ENCODE data around the gene SCNM1. TPM values are rescaled to one million over a fixed set of nuclear protein-coding genes. Genes with fewer than 3 reads are reported as not detected.

Gene SCNM1
- total and polyA plus RNA-seq, 4 donors, result 26.1 to 59.3 (median 55.3) TPM

GRCh38 chr1:151165281-151165737 is 635 bp upstream of the SCNM1 start:
- Histone ChIP-seq H3K36me3 (ENCODE audit: control insufficient read depth, insufficient read depth, low read length) (peaks cover 44% of the 10 kb centered on the region), H3K4me3 (ENCODE audit: low read depth, low read length) (peak overlapping the region; percentile 88), H3K27ac (ENCODE audit: low read depth, low read length) (peak overlapping the region; percentile 97), H3K27me3 (ENCODE audit: control insufficient read depth, insufficient read depth, low read length) (no peaks in the 10 kb centered on the region), H3K9me3 (ENCODE audit: control insufficient read depth, insufficient read depth, low read length) (no peaks in the 10 kb centered on the region), H3K4me1 (ENCODE audit: control insufficient read depth, insufficient read depth, low read length) (peaks cover 20% of the 10 kb centered on the region)
- WGBS (ENCODE audit: insufficient coverage), result 3% methylated on average over 15 of the region's 15 CpGs
- DNase-seq (ENCODE audit: low read depth in 4 of 6, low spot score in 6 of 6), result peak in 4 of 6 donors; percentile 13 to 91 (median 70)

- H3K4me3 ChIP-seq (ENCODE audit: low read depth, low read length), result peak overlapping the region; percentile 88
- no peaks in the 10 kb centered on the region for H3K9me3 ChIP-seq (ENCODE audit: control insufficient read depth, insufficient read depth, low read length)
- H3K27me3 ChIP-seq (ENCODE audit: control insufficient read depth, insufficient read depth, low read length), result no peaks in the 10 kb centered on the region
- no peak for DNase-seq (ENCODE audit: low read depth in 4 of 6, low spot score in 6 of 6)
- peak overlapping the region; percentile 97 for H3K27ac ChIP-seq (ENCODE audit: low read depth, low read length)
- 6% methylated on average over 13 of the region's 15 CpGs for WGBS (ENCODE audit: insufficient coverage)
- H3K36me3 ChIP-seq (ENCODE audit: control insufficient read depth, insufficient read depth, low read length), result peaks cover 38% of the 10 kb centered on the region
- H3K4me1 ChIP-seq (ENCODE audit: control insufficient read depth, insufficient read depth, low read length), result peaks cover 20% of the 10 kb centered on the region
Measured at GRCh38 chr1:151166505-151166956, 587 bp downstream of the SCNM1 start.

GRCh38 chr1:151167116-151167515 is 1.2 kb downstream of the SCNM1 start:
- no peak for DNase-seq (ENCODE audit: low read depth in 4 of 6, low spot score in 6 of 6)
- 86% methylated on average over 1 of the region's 6 CpGs for WGBS (ENCODE audit: insufficient coverage)
- H3K9me3 ChIP-seq (ENCODE audit: control insufficient read depth, insufficient read depth, low read length), result no peaks in the 10 kb centered on the region
- H3K36me3 ChIP-seq (ENCODE audit: control insufficient read depth, insufficient read depth, low read length), result peaks cover 35% of the 10 kb centered on the region
- peaks cover 20% of the 10 kb centered on the region for H3K4me1 ChIP-seq (ENCODE audit: control insufficient read depth, insufficient read depth, low read length)
- no peak overlapping the region for H3K4me3 ChIP-seq (ENCODE audit: low read depth, low read length)
- no peak overlapping the region for H3K27ac ChIP-seq (ENCODE audit: low read depth, low read length)
- no peaks in the 10 kb centered on the region for H3K27me3 ChIP-seq (ENCODE audit: control insufficient read depth, insufficient read depth, low read length)

GRCh38 chr1:151171190-151171589 is 5.2 kb downstream of the SCNM1 start:
- H3K36me3 ChIP-seq (ENCODE audit: control insufficient read depth, insufficient read depth, low read length), result peaks cover 51% of the 10 kb centered on the region

GRCh38 chr1:151175041-151175741 is 9.2 kb downstream of the SCNM1 start:
- Histone ChIP-seq H3K36me3 (ENCODE audit: control insufficient read depth, insufficient read depth, low read length) (peaks cover 63% of the 10 kb centered on the region), H3K27ac (ENCODE audit: low read depth, low read length) (peak overlapping the region; percentile 64), H3K4me3 (ENCODE audit: low read depth, low read length) (no peak overlapping the region), H3K4me1 (ENCODE audit: control insufficient read depth, insufficient read depth, low read length) (peaks cover 16% of the 10 kb centered on the region), H3K27me3 (ENCODE audit: control insufficient read depth, insufficient read depth, low read length) (no peaks in the 10 kb centered on the region), H3K9me3 (ENCODE audit: control insufficient read depth, insufficient read depth, low read length) (no peaks in the 10 kb centered on the region)
- peak in 4 of 6 donors; percentile 55 to 90 (median 69) for DNase-seq (ENCODE audit: low read depth in 4 of 6, low spot score in 6 of 6)
- WGBS (ENCODE audit: insufficient coverage), result 38% methylated on average over 1 of the region's 6 CpGs

More at GRCh38 chr1:151171190-151171589, 5.2 kb downstream of the SCNM1 start:
- Histone ChIP-seq H3K27me3 (ENCODE audit: control insufficient read depth, insufficient read depth, low read length) (no peaks in the 10 kb centered on the region), H3K4me1 (ENCODE audit: control insufficient read depth, insufficient read depth, low read length) (peaks cover 27% of the 10 kb centered on the region), H3K9me3 (ENCODE audit: control insufficient read depth, insufficient read depth, low read length) (no peaks in the 10 kb centered on the region), H3K27ac (ENCODE audit: low read depth, low read length) (no peak overlapping the region), H3K4me3 (ENCODE audit: low read depth, low read length) (no peak overlapping the region)
- WGBS (ENCODE audit: insufficient coverage), result 80% methylated on average over 2 of the region's 5 CpGs
- DNase-seq (ENCODE audit: low read depth in 4 of 6, low spot score in 6 of 6), result no peak

- Histone ChIP-seq H3K27ac (ENCODE audit: low read depth, low read length) (peak within 1 kb of the TSS; percentile 64), H3K36me3 (ENCODE audit: control insufficient read depth, insufficient read depth, low read length) (peaks cover 65% of the 10 kb centered on the region), H3K9me3 (ENCODE audit: control insufficient read depth, insufficient read depth, low read length) (no peaks in the 10 kb centered on the region), H3K4me3 (ENCODE audit: low read depth, low read length) (no peak within 1 kb of the TSS), H3K4me1 (ENCODE audit: control insufficient read depth, insufficient read depth, low read length) (peaks cover 16% of the 10 kb centered on the region), H3K27me3 (ENCODE audit: control insufficient read depth, insufficient read depth, low read length) (no peaks in the 10 kb centered on the region)
- WGBS (ENCODE audit: insufficient coverage), result 73% methylated on average over 1 of the region's 4 CpGs
- peak in 1 of 6 donors; percentile 15 for DNase-seq (ENCODE audit: low read depth in 4 of 6, low spot score in 6 of 6)
Measured at GRCh38 chr1:151175863-151176262, 9.9 kb downstream of the SCNM1 start, which contains the start of gene TMOD4. Gene TMOD4, minus strand, starts transcription at chr1:151175981. Its CDS starts 1,106 bp downstream, at chr1:151174875.

GRCh38 chr1:151176514-151177045 is 10.6 kb downstream of the SCNM1 start:
- Histone ChIP-seq H3K27ac (ENCODE audit: low read depth, low read length) (no peak overlapping the region), H3K36me3 (ENCODE audit: control insufficient read depth, insufficient read depth, low read length) (peaks cover 70% of the 10 kb centered on the region), H3K9me3 (ENCODE audit: control insufficient read depth, insufficient read depth, low read length) (no peaks in the 10 kb centered on the region), H3K27me3 (ENCODE audit: control insufficient read depth, insufficient read depth, low read length) (no peaks in the 10 kb centered on the region), H3K4me1 (ENCODE audit: control insufficient read depth, insufficient read depth, low read length) (peaks cover 16% of the 10 kb centered on the region), H3K4me3 (ENCODE audit: low read depth, low read length) (no peak overlapping the region)
- WGBS (ENCODE audit: insufficient coverage), result 95% methylated on average over 17 of the region's 17 CpGs
- no peak for DNase-seq (ENCODE audit: low read depth in 4 of 6, low spot score in 6 of 6)

GRCh38 chr1:151184211-151184610 is 18.3 kb downstream of the SCNM1 start:
- WGBS (ENCODE audit: insufficient coverage), result 89% methylated on average over 5 of the region's 10 CpGs
- Histone ChIP-seq H3K36me3 (ENCODE audit: control insufficient read depth, insufficient read depth, low read length) (peaks cover 65% of the 10 kb centered on the region), H3K27ac (ENCODE audit: low read depth, low read length) (no peak overlapping the region)

GRCh38 chr1:151187205-151187604 is 21.3 kb downstream of the SCNM1 start:
- H3K27ac ChIP-seq (ENCODE audit: low read depth, low read length), result no peak overlapping the region
- H3K27me3 ChIP-seq (ENCODE audit: control insufficient read depth, insufficient read depth, low read length), result no peaks in the 10 kb centered on the region
- H3K4me3 ChIP-seq (ENCODE audit: low read depth, low read length), result no peak overlapping the region
- DNase-seq (ENCODE audit: low read depth in 4 of 6, low spot score in 6 of 6), result no peak
- peaks cover 15% of the 10 kb centered on the region for H3K4me1 ChIP-seq (ENCODE audit: control insufficient read depth, insufficient read depth, low read length)
- WGBS (ENCODE audit: insufficient coverage), result no CpG with 5 or more reads among the region's 1 CpG
- H3K9me3 ChIP-seq (ENCODE audit: control insufficient read depth, insufficient read depth, low read length), result no peaks in the 10 kb centered on the region
- peaks cover 37% of the 10 kb centered on the region for H3K36me3 ChIP-seq (ENCODE audit: control insufficient read depth, insufficient read depth, low read length)

More at GRCh38 chr1:151184211-151184610, 18.3 kb downstream of the SCNM1 start:
- DNase-seq (ENCODE audit: low read depth in 4 of 6, low spot score in 6 of 6), result no peak
- no peaks in the 10 kb centered on the region for H3K27me3 ChIP-seq (ENCODE audit: control insufficient read depth, insufficient read depth, low read length)
- H3K4me3 ChIP-seq (ENCODE audit: low read depth, low read length), result no peak overlapping the region
- H3K4me1 ChIP-seq (ENCODE audit: control insufficient read depth, insufficient read depth, low read length), result peaks cover 10% of the 10 kb centered on the region
- H3K9me3 ChIP-seq (ENCODE audit: control insufficient read depth, insufficient read depth, low read length), result no peaks in the 10 kb centered on the region
